Stimulated activated CD8-positive, alpha-beta memory T cell treated with anti-CD3 and anti-CD28 coated beads, Interleukin-7, amount 100 ng/mL, for 1 hour (primary cell): ENCODE data around the gene IKZF3.
"Not testable (repeated sequence)": the region's sequence is repeated elsewhere in the genome, so short reads cannot be mapped to it uniquely, and the experiment has no call there.

Source experiments
- DNase-seq, 2 donors: peaks; one replicate each; pipeline ENCODE4 v3.0.0-alpha.2; 2020; ENCODE audit warnings: low read depth in 2 of 2

Gene IKZF3

DNA sequence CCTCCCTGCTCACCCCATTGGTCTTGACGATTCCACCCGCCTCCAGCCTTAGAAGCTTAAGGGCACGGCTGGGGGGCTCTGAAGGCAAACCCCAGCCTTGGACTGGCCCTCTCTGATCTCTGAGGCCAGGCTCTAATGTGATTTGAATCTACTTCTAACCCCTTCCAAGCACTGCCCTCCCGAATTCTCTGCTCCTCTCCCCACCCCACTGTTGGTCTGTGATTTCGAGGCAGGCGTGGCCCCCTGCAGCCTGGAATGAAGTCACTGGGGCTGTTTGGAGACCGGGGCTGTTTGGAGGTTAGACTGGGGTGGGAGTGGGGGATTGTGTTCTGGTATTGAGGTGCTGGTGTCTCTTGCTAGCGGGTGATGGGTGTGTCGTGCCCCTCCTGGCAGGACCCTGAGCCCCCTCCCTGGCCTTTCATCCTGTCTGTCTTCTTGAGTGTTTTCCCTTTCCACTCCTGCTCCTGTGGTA is 124.2 kb downstream of the IKZF3 start:
- no peak for DNase-seq

DNA sequence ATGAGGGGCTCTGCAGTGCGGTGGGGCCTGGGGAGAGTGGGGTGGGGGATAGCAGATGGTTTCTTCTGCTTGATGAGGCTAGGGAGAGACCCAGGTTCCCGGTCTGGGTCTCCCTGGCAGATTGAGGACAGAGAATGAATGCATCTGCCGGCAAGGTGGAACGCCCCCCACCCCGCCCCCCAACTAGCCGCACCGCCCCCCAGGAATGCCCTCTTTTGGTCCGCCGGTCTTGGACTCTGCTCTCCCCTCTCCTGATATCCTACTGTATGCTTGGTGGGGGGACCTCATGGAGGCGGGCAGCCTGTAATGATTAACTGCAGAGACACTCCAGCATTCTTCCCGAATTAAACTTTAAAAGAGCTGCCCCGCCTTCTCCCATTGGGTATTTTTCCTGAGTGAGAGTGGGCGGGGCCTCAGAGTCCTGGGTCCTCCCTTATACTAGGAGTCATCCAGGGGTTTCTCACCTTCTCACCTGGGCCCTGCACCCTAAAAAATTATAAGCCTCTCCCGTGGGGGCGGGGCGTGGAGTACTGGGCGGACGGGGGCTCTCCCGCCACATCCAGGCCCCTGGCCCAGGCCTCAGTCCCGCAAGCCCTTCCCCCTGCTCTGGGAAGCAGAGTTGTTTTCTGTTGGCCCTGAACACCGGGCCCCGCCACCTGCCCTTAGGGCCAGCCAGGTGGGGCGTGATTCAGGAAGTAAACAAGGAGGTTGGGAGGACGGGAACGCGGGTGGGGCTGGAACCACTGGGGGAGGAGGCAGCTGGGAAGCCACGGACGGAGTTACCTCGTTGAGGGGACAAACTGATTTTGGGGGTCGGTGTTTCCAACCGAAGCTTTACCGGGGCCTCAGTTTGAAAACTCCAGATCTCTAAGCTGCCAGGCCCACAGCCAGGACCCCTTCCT is 124.9 kb downstream of the IKZF3 start:
- DNase-seq = no peak

DNA sequence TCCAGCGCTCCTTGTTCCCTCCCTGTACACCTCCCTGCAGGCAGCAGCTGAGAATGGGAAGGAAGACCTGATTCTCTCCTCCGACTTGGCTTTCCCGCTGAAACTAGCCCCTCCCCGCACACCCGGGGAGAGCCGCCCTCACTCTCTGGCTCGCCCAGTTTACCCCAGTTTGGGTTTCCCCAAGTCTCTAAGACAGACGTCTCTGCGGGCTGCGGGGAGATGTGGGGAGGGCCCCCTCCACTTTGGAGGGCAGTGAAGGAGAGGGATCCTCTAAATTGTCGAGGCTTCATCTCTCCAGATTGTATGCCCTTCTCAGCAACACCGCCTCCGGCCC is 125.6 kb downstream of the IKZF3 start:
- DNase-seq = no peak

DNA sequence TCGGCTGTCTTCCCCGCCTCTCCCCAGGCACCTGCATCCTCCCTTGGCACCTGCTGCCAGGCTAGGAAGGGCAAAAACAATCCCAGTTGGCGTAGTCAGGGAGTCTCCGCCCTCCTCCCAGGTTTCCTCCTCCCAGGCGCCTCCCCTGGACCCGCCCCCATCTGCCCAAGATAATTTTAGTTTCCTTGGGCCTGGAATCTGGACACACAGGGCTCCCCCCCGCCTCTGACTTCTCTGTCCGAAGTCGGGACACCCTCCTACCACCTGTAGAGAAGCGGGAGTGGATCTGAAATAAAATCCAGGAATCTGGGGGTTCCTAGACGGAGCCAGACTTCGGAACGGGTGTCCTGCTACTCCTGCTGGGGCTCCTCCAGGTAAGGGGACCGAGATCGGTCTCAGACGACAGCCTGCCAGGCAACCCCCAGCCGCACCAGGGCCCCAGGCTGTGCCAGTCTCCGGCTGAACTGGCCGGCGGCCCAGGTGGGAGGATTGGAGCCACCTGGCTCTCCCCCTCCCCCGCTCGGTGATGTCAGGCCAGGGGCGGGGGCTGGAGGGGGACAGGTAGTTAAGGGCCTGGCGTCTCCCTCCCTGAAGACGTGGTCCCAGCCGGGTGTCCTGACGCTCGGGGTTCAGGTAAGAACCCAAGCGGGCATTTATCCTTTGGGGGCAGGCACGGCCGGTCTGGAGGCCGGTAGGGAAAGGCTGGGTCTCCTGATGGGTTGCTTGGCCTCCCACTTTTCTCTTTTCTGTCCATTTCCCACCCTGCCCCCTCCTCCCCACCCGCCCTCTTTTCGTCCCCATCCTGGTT is 126.1 kb downstream of the IKZF3 start, which contains the start of gene GRB7:
TSS of gene GRB7 (plus strand) at position 179 of the 808 bp plus-strand sequence. CDS start 4,364 bp downstream, outside the sequence.
- DNase-seq = no peak

DNA sequence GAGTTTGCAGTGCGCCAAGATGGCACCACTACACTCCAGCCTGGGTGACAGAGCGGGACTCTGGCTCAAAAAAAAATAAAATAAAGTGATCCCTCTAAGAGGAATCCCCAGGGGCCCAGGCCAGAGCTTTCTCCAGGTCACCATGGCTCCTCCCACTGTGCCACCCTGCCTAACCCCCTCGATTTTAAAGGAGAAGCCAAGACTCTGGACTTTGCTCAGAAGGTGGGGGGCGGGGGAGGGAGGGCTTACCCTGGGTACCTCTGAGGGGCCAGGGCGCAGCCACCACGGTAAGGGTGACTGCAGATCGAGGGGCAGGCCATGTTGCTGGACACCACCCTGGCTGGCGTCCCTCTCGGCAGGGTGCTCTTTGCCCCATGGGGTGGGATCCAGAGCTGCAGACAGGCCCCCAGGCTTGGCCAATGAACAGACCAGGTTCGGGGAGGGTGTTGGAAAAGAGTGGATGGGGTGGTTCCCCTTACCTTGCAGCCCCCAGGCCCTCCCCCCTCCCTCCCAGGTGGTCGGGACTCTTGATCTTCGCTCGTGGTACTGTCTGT is 126.8 kb downstream of the IKZF3 start:
- no peak for DNase-seq

DNA sequence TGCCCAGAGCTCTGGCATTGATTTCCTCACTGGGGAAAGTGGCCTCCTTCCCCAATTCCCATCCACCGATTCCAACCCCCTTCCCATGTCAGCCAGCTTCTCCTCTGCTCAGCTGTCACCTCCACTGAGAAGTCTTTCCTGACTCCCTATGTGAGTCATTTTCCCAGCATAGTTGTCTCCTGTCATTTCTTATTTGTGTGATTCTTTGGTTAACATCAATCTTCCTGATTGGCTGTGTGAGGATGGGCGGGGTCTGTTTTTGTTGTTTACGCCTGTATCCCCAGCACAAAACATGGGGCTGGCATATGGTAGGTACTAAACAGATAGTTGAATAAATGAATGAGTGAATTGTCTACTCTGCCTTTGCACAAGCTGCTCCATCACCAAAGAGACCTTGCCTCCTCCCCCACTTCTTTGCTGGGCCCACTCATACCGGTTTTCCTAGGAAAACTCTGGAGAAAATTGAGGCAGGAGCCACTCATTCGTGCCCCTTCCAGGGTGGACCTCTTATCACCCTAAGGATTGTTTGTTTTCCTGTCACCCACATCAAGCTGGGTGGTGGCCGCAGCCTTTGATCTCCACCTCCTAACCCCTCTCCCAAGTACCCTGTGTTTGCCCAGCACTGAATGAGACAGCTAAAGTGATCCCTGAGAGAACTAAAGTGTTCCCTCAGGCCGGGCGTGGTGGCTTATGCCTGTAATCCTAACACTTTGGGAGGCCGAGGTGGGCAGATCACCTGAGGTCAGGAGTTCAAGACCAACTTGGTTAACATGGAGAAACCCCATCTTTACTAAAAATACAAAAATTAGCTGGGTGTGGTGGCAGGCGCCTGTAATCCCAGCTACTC is 127.6 kb downstream of the IKZF3 start:
- DNase-seq = no peak

DNA sequence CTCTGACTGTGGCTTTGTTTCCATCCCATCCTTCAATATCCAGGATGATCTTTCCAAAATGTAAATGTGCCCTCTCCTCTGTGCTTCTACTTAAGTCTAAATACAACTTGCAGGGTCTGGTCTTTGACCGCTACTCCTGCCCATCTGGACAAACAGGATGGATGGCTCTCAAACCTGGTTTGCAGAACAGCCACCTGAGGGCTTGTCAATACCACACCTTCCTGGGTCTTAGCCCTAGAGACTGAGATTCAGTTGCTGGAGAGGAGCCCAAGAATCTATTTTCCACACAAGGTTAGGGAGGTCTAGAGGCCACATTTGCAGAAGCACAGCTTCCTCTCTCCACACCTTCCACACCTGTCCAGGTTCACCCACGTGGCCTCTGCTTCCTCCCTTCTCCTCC is 128.2 kb downstream of the IKZF3 start:
- no peak for DNase-seq

DNA sequence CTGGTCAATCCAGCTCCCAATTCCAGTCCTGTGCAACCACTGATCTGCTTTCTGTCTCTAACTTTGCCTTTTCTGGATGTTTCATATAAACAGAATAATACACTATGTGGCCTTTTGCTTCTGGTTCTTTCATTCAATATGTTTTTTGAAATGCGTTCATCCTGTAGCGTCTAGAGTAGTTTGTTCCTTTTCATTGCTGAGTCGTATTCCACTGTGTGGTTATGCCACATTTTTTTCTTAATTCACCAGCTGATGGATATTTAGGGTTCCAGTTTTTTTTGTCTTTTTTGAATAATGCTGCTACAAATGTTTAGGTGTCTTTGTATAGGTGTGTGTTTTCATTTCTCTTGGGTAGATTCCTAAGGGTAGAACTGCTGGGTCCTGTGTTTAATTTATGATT is 131.5 kb downstream of the IKZF3 start:
- DNase-seq = no peak

DNA sequence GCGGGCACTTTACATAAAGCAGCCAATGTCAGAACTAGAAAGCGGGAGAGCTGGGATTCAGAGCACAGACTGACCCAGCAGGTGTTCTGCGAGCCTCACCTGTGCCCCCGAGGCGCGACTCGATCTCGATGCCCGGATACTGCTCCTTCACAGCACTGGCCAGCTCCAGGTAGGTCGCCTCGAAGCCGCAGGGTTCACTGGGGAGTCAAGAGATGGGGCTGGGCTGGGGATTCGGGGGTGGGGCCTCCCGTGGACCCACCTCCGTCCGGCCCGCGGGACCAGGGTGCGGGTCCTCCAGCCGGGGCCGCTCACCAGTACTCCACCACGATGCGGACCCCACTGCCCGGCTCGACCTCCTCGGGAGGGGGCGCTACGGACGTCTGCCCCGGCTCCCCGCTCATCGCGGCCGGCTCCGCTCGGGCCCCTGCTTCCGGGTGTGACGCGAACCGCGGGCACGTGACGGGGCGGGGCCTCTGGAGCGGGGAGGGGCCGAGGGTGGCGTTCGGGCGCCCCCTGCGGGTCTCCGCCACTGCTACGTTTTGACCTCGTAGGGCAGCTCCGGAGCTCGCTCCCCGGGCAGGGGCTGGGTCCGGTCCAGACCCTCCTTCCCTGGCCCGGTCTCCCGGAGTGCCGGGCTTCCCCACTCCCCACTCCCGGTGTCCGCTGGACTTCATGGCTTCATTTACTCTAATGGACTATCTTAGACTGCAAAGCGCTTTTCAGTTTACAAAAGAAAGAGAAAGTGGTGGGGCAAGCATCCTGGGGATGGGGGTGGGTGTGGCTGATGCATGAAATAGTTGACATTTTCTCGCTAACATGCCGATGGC is 133.8 kb downstream of the IKZF3 start, which contains the start of gene MIEN1:
TSS of gene MIEN1 (minus strand) at position 438 of the 827 bp plus-strand sequence. CDS start at position 401, 37 bp downstream.
- peak; percentile 91 to 93 for DNase-seq

DNA sequence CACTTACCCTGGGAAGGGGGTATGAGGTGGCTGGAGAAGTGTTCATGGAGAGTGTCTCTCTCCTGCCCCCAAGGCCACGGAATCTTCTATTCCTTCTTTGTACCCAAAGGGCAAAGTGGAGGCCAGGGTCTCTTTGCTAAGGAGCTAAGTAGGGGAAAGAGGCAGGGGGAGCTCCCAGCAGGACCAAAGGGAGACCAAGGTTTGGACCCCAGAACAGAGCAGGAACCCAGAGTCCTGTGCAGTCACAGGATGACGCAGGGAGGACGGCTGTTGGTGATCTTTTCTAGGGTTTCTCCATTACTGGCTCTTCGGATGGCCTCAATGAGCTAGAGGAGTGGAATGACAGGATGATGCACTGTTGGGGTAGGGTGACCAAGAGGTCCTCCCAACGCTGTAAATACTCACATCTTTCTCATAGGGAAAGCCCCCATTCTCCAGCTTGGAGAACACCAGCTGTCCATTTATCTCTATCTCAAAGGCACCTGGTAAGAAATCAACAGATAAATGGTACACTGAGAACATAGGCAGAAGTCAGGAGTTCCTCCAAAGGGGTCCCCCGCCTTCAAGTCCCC is 134.7 kb downstream of the IKZF3 start:
- no peak for DNase-seq

DNA sequence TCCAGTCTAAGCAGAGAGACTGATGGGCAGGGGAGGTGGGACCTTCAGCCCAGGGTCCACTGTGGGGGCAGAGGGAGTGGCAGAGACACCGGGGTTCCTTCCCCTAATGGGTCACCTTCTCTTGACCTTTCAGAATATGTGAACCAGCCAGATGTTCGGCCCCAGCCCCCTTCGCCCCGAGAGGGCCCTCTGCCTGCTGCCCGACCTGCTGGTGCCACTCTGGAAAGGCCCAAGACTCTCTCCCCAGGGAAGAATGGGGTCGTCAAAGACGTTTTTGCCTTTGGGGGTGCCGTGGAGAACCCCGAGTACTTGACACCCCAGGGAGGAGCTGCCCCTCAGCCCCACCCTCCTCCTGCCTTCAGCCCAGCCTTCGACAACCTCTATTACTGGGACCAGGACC is 136.6 kb downstream of the IKZF3 start:
- DNase-seq = no peak

DNA sequence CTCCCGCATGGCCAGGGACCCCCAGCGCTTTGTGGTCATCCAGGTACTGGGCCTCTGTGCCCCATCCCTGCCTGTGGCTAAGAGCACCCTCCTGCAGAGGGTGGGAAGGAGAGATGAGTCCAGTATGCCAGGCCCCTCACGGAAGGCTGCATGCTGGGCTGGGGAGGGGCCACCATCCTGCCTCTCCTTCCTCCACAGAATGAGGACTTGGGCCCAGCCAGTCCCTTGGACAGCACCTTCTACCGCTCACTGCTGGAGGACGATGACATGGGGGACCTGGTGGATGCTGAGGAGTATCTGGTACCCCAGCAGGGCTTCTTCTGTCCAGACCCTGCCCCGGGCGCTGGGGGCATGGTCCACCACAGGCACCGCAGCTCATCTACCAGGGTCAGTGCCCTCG is 137.5 kb downstream of the IKZF3 start:
- no peak for DNase-seq

DNA sequence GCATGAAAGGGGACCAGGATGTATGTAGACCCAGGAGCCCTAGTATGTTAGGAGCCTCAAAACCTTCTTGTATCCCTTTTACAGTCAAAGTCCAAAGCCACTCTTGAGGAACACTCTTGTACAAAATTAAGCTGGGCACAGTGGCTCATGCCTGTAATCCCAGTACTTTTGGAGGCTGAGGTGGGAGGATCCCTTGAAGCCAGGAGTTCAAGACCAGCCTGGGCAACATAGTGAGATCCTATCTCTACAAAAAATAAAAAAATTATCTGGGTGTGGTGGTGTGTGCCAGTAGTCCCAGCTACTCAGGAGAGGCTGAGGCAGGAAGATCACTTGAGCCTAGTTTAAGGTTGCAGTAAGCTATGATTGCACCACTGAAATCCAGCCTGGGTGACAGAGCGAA is 138.2 kb downstream of the IKZF3 start:
- not testable (repeated sequence) for DNase-seq

DNA sequence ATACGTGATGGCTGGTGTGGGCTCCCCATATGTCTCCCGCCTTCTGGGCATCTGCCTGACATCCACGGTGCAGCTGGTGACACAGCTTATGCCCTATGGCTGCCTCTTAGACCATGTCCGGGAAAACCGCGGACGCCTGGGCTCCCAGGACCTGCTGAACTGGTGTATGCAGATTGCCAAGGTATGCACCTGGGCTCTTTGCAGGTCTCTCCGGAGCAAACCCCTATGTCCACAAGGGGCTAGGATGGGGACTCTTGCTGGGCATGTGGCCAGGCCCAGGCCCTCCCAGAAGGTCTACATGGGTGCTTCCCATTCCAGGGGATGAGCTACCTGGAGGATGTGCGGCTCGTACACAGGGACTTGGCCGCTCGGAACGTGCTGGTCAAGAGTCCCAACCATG is 139.4 kb downstream of the IKZF3 start:
- no peak for DNase-seq

DNA sequence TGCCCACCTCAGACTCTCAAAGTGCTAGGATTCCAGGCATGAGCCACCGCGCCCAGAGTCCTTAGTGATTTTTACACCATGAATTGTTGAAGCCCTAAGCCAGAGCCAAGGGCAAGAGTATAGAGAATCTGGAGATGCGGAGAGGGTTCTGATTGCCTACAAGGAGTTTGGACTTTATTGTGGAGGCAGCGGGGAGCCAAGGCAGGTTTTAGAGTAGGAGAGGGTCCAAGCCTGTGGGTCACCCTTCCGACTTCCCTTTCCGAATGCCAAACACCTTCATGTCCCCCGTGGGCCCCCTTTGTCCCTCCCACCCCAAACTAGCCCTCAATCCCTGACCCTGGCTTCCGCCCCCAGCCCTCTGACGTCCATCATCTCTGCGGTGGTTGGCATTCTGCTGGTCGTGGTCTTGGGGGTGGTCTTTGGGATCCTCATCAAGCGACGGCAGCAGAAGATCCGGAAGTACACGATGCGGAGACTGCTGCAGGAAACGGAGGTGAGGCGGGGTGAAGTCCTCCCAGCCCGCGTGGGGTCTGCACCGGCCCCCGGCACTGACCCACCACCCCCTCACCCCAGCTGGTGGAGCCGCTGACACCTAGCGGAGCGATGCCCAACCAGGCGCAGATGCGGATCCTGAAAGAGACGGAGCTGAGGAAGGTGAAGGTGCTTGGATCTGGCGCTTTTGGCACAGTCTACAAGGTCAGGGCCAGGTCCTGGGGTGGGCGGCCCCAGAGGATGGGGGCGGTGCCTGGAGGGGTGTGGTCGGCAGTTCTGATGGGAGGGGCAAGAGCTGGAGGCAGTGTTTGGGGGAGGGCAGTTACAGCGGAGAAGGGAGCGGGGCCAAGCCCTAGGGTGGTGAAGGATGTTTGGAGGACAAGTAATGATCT is 140.9 kb downstream of the IKZF3 start:
- DNase-seq = no peak

DNA sequence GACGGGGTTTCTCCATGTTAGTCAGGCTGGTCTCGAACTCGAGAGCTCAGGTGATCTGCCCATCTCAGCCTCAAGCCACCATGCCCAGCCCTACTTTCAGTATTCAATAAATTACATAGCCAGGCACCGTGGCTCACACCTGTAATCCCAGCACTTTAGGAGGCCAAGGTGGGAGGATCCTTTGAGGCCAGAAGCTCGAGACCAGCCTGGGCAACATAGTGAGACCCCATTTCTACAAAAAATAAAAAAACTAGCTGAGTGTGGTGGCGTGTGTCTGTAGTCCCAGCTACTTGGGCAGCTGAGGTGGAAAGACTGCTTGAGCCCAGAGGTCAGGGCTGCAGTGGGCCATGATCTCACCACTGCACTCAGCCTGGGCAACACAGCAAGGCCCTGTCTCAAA is 142.0 kb downstream of the IKZF3 start:
- DNase-seq = no peak

DNA sequence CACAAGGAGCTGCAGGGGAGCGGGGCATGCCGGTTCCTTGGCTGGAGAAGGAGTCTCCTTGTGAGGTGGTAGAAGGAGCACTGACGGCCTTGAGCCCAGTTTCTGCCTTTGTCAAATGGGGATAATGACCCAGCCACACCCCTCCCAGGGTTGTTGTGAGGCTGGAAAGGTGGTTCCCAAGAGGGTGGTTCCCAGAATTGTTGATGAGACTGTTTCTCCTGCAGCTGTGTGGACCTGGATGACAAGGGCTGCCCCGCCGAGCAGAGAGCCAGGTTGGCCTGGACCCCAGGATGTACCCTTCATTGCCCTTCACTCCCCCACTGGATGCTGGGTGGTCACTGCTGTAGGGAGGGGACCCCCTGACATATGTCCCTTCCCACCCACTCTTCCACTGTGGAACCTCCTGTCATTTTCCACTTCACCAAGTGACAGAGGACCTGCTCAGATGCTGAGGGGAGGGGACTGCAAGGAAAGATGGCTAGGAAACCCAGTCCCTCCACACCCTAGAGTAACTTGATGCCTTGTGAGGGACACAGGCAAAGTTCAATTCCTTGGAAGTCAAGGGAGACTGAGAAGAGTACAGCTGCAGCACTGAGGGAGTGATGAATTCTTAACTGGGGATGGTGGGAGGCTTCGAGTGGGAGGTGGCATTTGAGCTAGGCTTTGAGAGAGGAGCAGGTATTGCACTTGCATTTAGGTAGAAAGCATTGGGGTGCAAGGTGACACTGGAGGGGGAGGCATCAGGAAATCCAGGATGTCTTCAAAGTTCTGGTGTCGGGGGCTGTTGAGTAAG is 144.4 kb downstream of the IKZF3 start:
- no peak for DNase-seq

DNA sequence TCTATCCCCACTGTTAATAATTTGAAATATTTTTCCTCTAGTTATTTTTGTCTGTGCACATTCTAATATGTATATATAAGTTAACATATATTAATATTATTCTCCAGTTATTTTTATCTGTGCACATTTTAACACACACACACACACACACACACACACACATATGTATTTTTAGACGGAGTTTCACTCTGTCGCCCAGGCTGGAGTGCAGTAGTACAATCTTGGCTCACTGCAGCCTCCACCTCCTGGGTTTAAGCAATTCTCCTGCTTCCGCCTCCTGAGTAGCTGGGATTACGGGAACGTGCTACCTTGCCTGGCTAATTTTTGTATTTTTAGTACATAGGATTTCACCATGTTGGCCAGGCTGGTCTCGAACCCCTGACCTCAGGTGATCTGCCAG is 146.5 kb downstream of the IKZF3 start:
- no peak for DNase-seq
